HG03575 (cell line): ENCODE measurements around the gene KRTAP1-5.

ENCODE experiments used
- ATAC-seq: cut with Tn5 transposase; IDR thresholded peaks from one replicate; pipeline ENCODE4 v1.9.1; 2021; ENCODE audit not compliant: unreplicated experiment, insufficient number of reproducible peaks, low FRiP score; ENCODE audit errors: extremely low read depth

KRTAP1-5 gene

DNA sequence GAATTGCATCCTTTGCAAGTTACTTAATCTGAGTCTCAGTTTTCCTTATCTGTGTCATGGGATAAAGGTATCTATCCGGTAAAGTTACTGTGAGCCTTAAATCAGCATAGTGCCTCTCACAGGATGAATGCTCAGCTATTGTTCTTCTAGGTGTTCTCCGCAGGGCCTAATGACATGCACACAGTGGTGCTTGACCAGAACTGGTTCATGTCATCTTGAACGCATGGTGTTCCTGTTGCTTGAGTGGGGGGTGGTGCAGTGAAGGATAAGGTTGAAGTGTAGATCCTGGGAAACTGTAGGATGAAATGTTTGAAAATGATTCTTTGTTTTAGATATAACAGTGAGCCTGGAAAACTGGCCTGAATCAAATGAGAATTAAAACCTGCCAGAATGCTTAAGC, 46.9 kb downstream of the KRTAP1-5 start:
- no peak for ATAC-seq

DNA sequence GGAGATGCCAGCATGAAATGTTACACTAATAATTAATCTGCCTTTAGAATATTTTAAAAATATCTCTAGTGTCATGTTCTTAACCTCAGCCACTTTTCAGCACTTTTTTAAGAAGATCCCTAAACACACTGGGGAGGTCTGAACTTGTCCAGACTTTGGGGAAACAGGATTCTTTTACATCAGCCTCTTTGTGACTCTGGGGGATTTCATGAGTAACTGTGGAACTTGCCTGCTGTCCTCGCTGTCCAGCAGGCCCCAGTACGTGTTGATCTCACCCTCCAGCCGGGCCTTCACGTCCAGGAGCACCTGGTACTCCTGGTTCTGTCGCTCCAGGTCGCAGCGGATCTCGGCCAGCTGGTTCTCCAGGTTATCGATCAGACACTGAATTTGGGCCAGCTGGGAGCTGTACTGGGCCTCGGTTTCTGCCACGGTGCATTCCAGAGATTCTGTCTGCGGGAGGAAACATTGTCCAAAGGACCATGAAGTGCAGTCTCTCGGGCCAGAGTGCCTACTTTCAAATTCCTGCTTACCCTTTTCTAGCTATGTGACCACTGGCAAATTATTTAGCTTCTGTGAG, 48.3 kb downstream of the KRTAP1-5 start:
- ATAC-seq = no peak
